ENCODE data around the gene MECR.

DNA sequence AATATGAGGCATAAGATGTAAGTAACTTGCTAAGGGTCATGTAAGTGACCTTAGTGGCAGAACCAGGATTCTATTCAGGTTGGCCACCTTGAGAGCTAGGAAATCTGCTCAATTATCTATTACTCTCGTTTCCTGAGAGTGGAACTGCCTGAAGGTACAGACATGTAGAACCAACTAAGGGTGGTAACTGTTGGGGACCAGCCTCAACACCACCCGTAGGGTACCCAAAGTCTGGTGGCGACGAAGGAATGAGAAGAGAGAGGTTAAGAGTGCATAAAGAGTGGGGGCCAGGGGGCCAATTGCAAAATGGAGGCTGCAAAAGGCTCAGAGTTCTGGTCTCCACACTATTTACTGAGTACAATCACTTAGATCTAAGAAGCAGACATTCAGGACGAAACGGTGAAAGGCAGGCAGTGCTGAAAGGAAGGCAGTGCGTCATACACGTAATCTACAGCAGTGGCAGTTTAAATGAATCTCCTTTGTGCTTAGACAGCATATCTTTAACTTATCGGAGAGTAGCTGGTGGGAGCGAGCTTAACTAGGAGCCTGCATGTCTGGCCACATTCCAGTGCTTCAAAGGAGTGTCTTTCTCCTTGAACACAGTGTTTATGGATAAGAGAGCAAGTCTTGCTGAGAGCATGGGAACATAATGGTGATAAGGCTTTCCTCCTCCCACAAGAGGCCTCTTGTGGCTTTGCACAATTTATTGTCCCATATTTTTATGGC, 74.0 kb downstream of the MECR start:
- no peak for TF ChIP-seq POLR2A (IDR thresholded peaks at IDR 0.05)
- TF ChIP-seq, protein P1, sequence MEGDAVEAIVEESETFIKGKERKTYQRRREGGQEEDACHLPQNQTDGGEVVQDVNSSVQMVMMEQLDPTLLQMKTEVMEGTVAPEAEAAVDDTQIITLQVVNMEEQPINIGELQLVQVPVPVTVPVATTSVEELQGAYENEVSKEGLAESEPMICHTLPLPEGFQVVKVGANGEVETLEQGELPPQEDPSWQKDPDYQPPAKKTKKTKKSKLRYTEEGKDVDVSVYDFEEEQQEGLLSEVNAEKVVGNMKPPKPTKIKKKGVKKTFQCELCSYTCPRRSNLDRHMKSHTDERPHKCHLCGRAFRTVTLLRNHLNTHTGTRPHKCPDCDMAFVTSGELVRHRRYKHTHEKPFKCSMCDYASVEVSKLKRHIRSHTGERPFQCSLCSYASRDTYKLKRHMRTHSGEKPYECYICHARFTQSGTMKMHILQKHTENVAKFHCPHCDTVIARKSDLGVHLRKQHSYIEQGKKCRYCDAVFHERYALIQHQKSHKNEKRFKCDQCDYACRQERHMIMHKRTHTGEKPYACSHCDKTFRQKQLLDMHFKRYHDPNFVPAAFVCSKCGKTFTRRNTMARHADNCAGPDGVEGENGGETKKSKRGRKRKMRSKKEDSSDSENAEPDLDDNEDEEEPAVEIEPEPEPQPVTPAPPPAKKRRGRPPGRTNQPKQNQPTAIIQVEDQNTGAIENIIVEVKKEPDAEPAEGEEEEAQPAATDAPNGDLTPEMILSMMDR (IDR thresholded peaks at IDR 0.05), result no peak

Data from esophagus squamous epithelium (tissue), 4 donors.